NCI-H82 treated with DMSO at 0.1 percent for 48 hours (cell line): ENCODE data around the gene HMGB3.
A peak's percentile ranks its signal among the peaks of the same experiment; 100 is the strongest.
"Not testable (repeated sequence)": the region's sequence is repeated elsewhere in the genome, so short reads cannot be mapped to it uniquely, and the experiment has no call there.

ENCODE experiments used
- DNase-seq: peaks from one replicate; lab custom pipeline; 2025; ENCODE audit not compliant: unreplicated experiment; lab: John Stamatoyannopoulos, UW

HMGB3 gene

GRCh38 chrX:150982788-150983520, at the start of gene HMGB3:
Gene HMGB3, plus strand, starts transcription at chrX:150983335. Its CDS starts 2,265 bp downstream, at chrX:150985600.
- peak; percentile 85 for DNase-seq

DNA sequence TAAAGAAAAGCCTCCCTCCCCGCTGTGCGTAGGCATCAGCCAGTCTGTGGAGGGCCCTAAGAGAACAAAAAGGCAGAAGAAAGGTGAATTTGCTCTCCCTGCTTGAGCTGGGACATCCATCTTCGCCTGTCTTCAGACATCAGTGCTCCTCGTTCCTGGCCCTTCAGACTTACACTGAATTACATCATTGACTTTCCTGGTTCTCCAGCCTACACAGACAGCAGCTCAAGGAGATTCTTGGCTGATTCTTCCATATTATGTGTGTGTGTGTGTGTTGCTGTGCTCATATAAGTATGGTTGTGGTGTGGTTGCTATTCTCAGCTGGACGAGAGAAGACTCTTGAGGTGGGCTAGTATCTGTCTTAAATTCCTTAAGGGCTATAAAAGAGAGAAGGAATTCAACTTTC, 49.2 kb upstream of the HMGB3 start:
- DNase-seq: no peak

DNA sequence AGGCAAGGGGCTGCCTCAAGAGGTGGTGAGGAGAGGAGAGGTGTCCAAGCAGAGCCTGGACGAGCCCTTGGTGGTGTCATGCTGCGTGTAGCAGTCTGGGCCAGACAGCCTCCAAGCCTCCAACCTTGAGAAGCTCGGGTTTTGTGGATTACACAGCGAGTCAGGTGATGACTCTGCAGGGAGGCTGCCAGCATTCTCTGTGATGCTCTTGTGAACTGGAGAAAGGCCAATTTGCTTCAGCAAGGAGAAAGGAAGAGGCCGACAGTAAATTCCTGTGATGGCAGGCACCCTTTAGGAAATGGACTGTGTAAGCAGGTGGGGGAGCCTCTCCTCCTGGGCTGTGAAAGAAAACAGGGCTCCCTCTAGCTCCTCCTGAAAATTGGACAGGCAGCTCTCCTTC, 48.7 kb upstream of the HMGB3 start:
- DNase-seq: no peak

DNA sequence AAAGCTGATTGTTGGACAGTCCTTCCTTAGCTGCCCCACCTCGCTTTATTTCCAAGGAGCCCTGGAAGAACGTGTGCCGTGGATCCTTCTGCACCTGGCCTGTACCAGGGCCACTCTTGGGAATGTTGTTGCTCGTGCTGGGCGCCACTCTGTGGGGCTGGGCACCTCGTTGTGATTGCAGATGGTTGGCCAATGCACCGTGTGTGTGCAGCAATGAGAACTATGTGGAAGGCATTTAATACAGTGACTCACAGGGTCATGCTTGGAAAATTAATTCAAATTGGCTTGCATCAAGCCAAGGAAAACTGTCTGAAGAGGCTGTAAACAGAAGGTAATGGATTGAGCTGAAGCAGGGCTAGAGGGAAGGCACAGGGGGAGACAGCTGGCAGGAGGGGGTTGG, 47.7 kb upstream of the HMGB3 start:
- no peak for DNase-seq

- DNase-seq: no peak
These were observed 46.6 kb upstream of the HMGB3 start for GRCh38 chrX:150936556-150936955.

- DNase-seq: no peak
These were observed 42.2 kb upstream of the HMGB3 start for GRCh38 chrX:150940844-150941495.

GRCh38 chrX:150941580-150941979, 41.6 kb upstream of the HMGB3 start:
- no peak for DNase-seq

- DNase-seq: no peak
These were observed 40.1 kb upstream of the HMGB3 start for GRCh38 chrX:150942942-150943594.

GRCh38 chrX:150944233-150944632, 38.9 kb upstream of the HMGB3 start:
- no peak for DNase-seq

DNA sequence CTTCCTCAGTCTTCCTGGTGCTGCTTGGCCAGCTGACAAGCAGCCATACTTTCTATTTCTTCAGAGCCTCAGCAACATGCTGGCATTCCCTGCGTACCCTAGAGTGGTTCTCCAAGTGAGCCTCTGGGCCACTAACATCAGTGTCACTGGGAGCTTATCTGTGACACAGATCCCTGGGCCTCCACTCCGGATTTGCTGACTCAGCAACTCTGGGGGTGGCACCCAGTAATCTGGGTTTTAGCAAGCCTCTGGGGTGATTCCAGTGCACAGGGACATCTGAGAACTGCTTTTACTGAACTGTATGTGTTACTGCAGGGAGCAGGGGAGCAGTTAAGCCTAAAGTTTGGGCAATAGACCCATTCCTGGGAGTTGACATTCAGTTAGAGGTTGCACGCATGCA, 28.2 kb upstream of the HMGB3 start:
- no peak for DNase-seq

- DNase-seq: no peak
These were observed 27.5 kb upstream of the HMGB3 start for GRCh38 chrX:150955590-150955989.

GRCh38 chrX:150958177-150958576, 25.0 kb upstream of the HMGB3 start:
- no peak for DNase-seq

- DNase-seq: no peak
These were observed 23.6 kb upstream of the HMGB3 start for GRCh38 chrX:150959557-150959956.

- no peak for DNase-seq
These were observed 21.5 kb upstream of the HMGB3 start for GRCh38 chrX:150961631-150962030.

- not testable (repeated sequence) for DNase-seq
These were observed 18.7 kb upstream of the HMGB3 start for GRCh38 chrX:150964416-150964815.

DNA sequence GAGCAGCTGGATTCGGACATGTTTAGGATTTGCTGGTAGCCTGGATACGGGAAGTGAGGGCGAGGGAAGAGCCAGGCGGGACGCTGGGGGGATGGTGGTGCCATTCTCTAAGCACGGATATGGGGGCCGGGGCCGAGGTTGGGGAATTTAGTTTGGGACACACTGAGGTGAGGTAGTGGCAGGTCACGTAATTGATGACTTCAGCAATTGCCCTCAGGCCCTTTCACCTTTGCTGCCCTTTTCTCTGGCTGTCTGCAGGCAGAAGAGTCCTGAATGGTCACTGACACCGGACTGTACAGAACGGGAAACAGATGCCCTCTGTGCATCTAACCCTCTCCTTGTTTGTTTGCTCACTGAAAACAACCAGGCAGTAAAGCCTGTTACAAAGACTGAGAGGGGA, 16.9 kb upstream of the HMGB3 start:
- DNase-seq: no peak

- no peak for DNase-seq
These were observed 16.4 kb upstream of the HMGB3 start for GRCh38 chrX:150966742-150967141.

DNA sequence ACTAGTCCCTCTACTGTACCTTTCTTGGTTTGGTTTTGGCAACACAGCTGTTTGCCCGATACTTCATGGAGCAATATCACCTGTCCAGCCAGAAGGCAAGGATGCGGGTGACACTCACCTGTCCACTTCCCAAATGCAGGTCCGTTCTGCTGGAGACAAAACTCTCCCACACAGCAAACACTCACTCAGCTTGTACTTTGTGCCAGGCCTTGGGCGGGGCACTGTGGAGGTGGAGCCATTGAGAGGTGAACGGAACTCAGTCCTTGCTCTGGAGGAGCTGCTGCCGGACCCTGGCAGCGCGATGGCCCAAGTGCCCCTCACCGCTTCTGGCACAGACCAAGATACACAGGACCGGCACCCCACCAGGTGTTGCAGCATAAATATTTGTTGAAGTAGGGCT, 15.3 kb upstream of the HMGB3 start:
- DNase-seq: no peak

- DNase-seq: no peak
These were observed 14.0 kb upstream of the HMGB3 start for GRCh38 chrX:150968862-150969720.

DNA sequence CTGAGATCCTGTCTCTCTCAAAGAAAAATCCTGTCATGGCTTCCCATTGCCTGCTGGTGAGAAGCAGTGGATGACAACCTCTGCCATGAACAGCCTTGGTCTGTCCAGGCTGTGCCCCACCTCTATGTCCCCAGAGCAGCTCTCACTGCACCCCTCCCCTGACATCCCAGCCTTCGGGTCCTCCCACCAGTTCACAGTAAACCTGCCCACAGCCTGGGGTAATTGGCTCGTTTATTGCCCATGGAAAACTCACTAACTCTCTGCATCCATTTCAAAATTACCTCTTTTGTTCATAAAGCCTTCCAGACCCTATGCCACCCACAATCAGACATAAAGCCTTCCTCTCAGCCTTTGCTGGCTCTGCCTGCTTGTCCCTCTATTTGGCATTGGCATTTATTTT, 10.7 kb upstream of the HMGB3 start:
- no peak for DNase-seq

DNA sequence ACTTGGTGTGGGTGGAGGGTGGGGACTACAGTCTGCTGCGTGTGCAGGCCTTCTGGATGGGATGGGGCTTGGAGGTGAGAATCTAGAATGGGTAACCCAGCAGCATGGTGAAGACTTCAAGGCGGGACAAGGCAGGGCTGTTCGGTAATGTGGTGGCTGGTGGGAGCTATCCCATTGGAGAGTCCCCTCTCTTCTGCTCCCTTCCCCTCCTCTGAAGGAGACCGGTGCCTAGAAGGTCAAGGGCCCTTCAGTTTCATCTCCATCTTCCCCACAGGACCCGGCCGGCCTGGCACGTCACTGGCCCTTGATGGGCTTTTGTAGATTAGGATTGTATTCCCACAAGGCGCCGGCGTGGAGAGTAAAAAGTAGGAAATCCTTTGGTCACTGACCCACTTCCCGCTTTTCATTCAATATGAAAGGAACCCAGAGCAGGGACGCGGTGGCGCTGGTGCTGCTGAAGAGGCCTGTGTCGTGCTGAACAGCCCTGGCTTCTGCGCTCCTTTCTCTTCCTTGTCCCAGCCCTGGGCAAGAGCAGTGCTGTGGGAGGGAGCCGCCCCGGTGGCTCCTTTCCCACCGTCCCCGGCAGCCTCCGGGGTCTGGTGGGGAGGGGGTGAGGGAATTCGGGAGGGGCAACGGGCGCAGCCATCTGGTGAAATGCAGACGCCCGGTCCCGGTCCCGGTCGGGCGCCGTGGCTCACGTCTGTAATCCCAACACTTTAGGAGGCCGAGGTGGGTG, 7.3 kb upstream of the HMGB3 start:
- no peak for DNase-seq
